HEK293T (cell line): ENCODE results near the gene GATAD2A.

Experiments used
- ARNT ChIP-seq: fragments of 450-650 bp; IDR thresholded peaks from 2 replicates; pipeline ENCODE4 v1.6.1; 2017; ENCODE audit warnings: mild to moderate bottlenecking
- BHLHE40 ChIP-seq: fragments of 450-650 bp; IDR thresholded peaks from 2 replicates; pipeline ENCODE4 v1.6.1; 2016; ENCODE audit warnings: mild to moderate bottlenecking, moderate library complexity, borderline replicate concordance
- ELF4 ChIP-seq: fragments of 450-650 bp; IDR thresholded peaks from 2 replicates; pipeline ENCODE4 v1.6.1; 2017; ENCODE audit warnings: antibody characterized with exemption
- FOXK2 ChIP-seq: fragments of 450-650 bp; IDR thresholded peaks from 2 replicates; pipeline ENCODE4 v1.6.1; 2016; ENCODE audit warnings: mild to moderate bottlenecking
- FOXM1 ChIP-seq: fragments of 450-650 bp; IDR thresholded peaks from 2 replicates; pipeline ENCODE4 v1.6.1; 2017; ENCODE audit warnings: mild to moderate bottlenecking, borderline replicate concordance
- L3MBTL2 ChIP-seq: fragments of 450-650 bp; conservative IDR thresholded peaks from 2 replicates; pipeline ENCODE4 v1.6.1; 2016; ENCODE audit warnings: mild to moderate bottlenecking
- LEF1 ChIP-seq: fragments of 450-650 bp; IDR thresholded peaks from 2 replicates; pipeline ENCODE4 v1.6.1; 2017; ENCODE audit warnings: mild to moderate bottlenecking, borderline replicate concordance
- PKNOX1 ChIP-seq: fragments of 450-650 bp; IDR thresholded peaks from 2 replicates; pipeline ENCODE4 v1.6.1; 2016
- SP1 ChIP-seq: fragments of 450-650 bp; IDR thresholded peaks from 2 replicates; pipeline ENCODE4 v1.6.1; 2017
- SUZ12 ChIP-seq: fragments of 450-650 bp; IDR thresholded peaks from 2 replicates; pipeline ENCODE4 v1.6.1; 2016; ENCODE audit warnings: mild to moderate bottlenecking
- TARDBP ChIP-seq: fragments of 450-650 bp; IDR thresholded peaks from 2 replicates; pipeline ENCODE4 v1.6.1; 2016
- ZNF384 ChIP-seq: fragments of 450-650 bp; IDR thresholded peaks from 2 replicates; pipeline ENCODE4 v1.6.1; 2016

- TF ChIP-seq FOXM1 (no peak), BHLHE40 (no peak), TARDBP (no peak), SP1 (no peak), PKNOX1 (no peak), ZNF384 (no peak), ARNT (no peak), L3MBTL2 (no peak), SUZ12 (no peak), LEF1 (no peak), ELF4 (no peak), FOXK2 (no peak)
Measured at GRCh38 chr19:19444681-19445155, 39.2 kb downstream of the GATAD2A start.
